Kidney (tissue), 14 donors: Measurements from ENCODE around the gene SPATA31C1. TPM values are rescaled to one million over a fixed set of nuclear protein-coding genes. Genes with fewer than 3 reads are reported as not detected.

Source experiments
- DNase-seq, 5 donors: peaks; one replicate each; pipeline ENCODE4 v3.0.0-alpha.2; 2013 to 2020
- FAIRE-seq: peaks from 2 replicates; lab custom pipeline; 2012; peaks lifted over from hg19 to GRCh38; lab: Jason Lieb, UNC
- H3K27ac ChIP-seq, 2 donors: one replicate each; pipeline ENCODE4 v1.7.0; 2013; ENCODE audit warnings: low read depth in 2 of 2, low read length in 2 of 2, inconsistent platforms in 1 of 2
- H3K27me3 ChIP-seq: one replicate; pipeline ENCODE4 v1.7.1; 2013; ENCODE audit warnings: low read length, inconsistent platforms; ENCODE audit not compliant: control insufficient read depth, insufficient read depth
- H3K36me3 ChIP-seq, 3 donors: one replicate each; pipeline versions ENCODE4 v1.7.0 to v1.7.1; 2013; ENCODE audit warnings: low read length in 3 of 3, control low read depth in 1 of 3, inconsistent platforms in 1 of 3; ENCODE audit not compliant: insufficient read depth in 3 of 3, control insufficient read depth in 2 of 3
- H3K4me1 ChIP-seq, 3 donors: one replicate each; pipeline versions ENCODE4 v1.7.0 to v1.7.1; 2013; ENCODE audit warnings: low read length in 3 of 3, inconsistent platforms in 1 of 3, low read depth in 1 of 3; ENCODE audit not compliant: control insufficient read depth in 2 of 3, insufficient read depth in 2 of 3
- H3K4me3 ChIP-seq, 3 donors: one replicate each; pipeline versions ENCODE4 v1.7.0 to v1.8.1; 2013; ENCODE audit warnings: low read length in 3 of 3, control low read depth in 1 of 3, inconsistent platforms in 1 of 3
- H3K9ac ChIP-seq, 3 donors: one replicate each; pipeline versions ENCODE4 v1.7.0 to v1.7.1; 2013; ENCODE audit warnings: low read length in 3 of 3, control low read depth in 1 of 3, inconsistent platforms in 1 of 3
- H3K9me3 ChIP-seq, 3 donors: one replicate each; pipeline versions ENCODE4 v1.7.0 to v1.7.1; 2013; ENCODE audit warnings: low read length in 3 of 3, control low read depth in 1 of 3, inconsistent platforms in 1 of 3; ENCODE audit not compliant: control insufficient read depth in 2 of 3, insufficient read depth in 1 of 3
- intact Hi-C: fragments of 100-400 bp; cut with DNase I; formaldehyde crosslinking; loops from one replicate; pipeline ENCODE4 v1.11.1; 2022
- polyA plus RNA-seq: library from polyadenylated mRNA; stranded (reverse); fragments of 350-450 nt; fragmentation: Illumina TruSeq; extraction: RNeasy Lipid Tissue Mini Kit (QIAGEN cat#74804); gene quantifications from one replicate; pipeline ENCODE4 v1.2.3, GENCODE V29; 2014; ENCODE audit warnings: low read depth, low replicate concordance; ENCODE audit not compliant: insufficient read depth
- total RNA-seq: library from RNA; stranded (reverse); fragmentation: NEBNext Ultra II Directional; extraction: Animal tissue kit (Norgen Biotek cat#: 25700); gene quantifications from one replicate; pipeline ENCODE4 v1.2.1, GENCODE V29; 2021
- TF ChIP-seq, protein P1 (sequence below): IDR thresholded peaks from 3 replicates; pipeline ENCODE4 v1.5.1; 2012; ENCODE audit warnings: mild to moderate bottlenecking, moderate library complexity, borderline replicate concordance; ENCODE audit not compliant: insufficient read depth; ENCODE audit errors: extremely low read depth
- donor health status: control.
- donor health status: control.
- donor health status: control.
- donor health status: control.
- donor health status: control.
- donor health status: DM: yes; HTN: yes; CAD: no.
- donor health status: Normal renal cell carcinoma (clear cell type).

Gene SPATA31C1
- total and polyA plus RNA-seq, 2 donors from 2014 or later: not detected

- Histone ChIP-seq H3K4me3 (no peak overlapping the region), H3K4me1 (no peaks in the 10 kb centered on the region), H3K9me3 (no peaks in the 10 kb centered on the region), H3K9ac (no peak overlapping the region), H3K27ac (no peak overlapping the region), H3K27me3 (no peaks in the 10 kb centered on the region), H3K36me3 (no peaks in the 10 kb centered on the region)
- intact Hi-C loops: no loop called here
- no peak for FAIRE-seq
- peak in 3 of 5 donors; percentile 7 to 46 (median 13) for DNase-seq
- TF ChIP-seq, protein P1, sequence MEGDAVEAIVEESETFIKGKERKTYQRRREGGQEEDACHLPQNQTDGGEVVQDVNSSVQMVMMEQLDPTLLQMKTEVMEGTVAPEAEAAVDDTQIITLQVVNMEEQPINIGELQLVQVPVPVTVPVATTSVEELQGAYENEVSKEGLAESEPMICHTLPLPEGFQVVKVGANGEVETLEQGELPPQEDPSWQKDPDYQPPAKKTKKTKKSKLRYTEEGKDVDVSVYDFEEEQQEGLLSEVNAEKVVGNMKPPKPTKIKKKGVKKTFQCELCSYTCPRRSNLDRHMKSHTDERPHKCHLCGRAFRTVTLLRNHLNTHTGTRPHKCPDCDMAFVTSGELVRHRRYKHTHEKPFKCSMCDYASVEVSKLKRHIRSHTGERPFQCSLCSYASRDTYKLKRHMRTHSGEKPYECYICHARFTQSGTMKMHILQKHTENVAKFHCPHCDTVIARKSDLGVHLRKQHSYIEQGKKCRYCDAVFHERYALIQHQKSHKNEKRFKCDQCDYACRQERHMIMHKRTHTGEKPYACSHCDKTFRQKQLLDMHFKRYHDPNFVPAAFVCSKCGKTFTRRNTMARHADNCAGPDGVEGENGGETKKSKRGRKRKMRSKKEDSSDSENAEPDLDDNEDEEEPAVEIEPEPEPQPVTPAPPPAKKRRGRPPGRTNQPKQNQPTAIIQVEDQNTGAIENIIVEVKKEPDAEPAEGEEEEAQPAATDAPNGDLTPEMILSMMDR: no peak
These were observed 28.5 kb upstream of the SPATA31C1 start for GRCh38 chr9:87889065-87889881.

DNA sequence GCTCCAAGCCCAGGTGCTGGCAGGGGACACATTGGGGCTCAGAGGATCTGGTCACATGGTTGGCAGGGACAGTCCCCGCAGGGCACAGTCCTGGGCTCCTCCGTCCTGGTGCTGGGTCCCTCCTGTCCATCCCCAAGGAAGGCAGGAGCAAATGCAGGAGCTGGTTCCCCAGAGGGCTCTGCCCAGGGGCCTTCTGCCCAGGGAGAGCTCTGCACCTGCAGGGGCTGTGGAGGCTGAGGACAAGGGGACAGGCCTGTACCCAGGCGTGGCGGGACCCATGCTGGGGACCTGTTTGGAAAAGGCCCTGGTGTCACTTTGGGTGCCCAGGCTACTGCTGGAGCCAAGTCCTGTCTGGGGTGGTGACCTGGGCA, 27.9 kb upstream of the SPATA31C1 start:
- Histone ChIP-seq H3K4me1 (no peaks in the 10 kb centered on the region), H3K4me3 (no peak overlapping the region), H3K36me3 (no peaks in the 10 kb centered on the region), H3K27me3 (no peaks in the 10 kb centered on the region), H3K9ac (no peak overlapping the region), H3K27ac (no peak overlapping the region), H3K9me3 (no peaks in the 10 kb centered on the region)
- FAIRE-seq (no peak), DNase-seq (peak in 2 of 5 donors; percentile 19 to 69)
- TF ChIP-seq, protein P1: no peak
- intact Hi-C loops: no loop called here

GRCh38 chr9:87890837-87891236, 26.9 kb upstream of the SPATA31C1 start:
- no peak overlapping the region for H3K9ac ChIP-seq
- no peaks in the 10 kb centered on the region for H3K36me3 ChIP-seq
- no peak overlapping the region for H3K27ac ChIP-seq
- TF ChIP-seq, protein P1: no peak
- DNase-seq (peak in 2 of 5 donors; percentile 23 to 26), FAIRE-seq (no peak)
- no peaks in the 10 kb centered on the region for H3K27me3 ChIP-seq
- intact Hi-C loops: no loop called here
- no peak overlapping the region for H3K4me3 ChIP-seq
- no peaks in the 10 kb centered on the region for H3K9me3 ChIP-seq
- no peaks in the 10 kb centered on the region for H3K4me1 ChIP-seq
